PC-9 (cell line): ENCODE results near the gene CEP55.

Experiments
- CTCF ChIP-seq: fragments of 200-600 bp; sonication (generic); conservative IDR thresholded peaks from 2 replicates; pipeline ENCODE4 v1.6.1; 2017; ENCODE audit warnings: mixed run types, antibody characterized with exemption, mild to moderate bottlenecking, moderate library complexity
- EZH2 ChIP-seq: fragments of 200-600 bp; sonication (generic); IDR thresholded peaks from 2 replicates; pipeline ENCODE4 v1.8.0; 2017; ENCODE audit warnings: antibody characterized with exemption, low read depth

- TF ChIP-seq CTCF = no peak
- no peak for TF ChIP-seq EZH2
Measured at GRCh38 chr10:93491602-93492121, 4.8 kb upstream of the CEP55 start.
